ENCODE measurements around the gene PRELID1.
A peak's percentile ranks its signal among the peaks of the same experiment; 100 is the strongest.
"Not testable (repeated sequence)": the region's sequence is repeated elsewhere in the genome, so short reads cannot be mapped to it uniquely, and the experiment has no call there.

PRELID1 gene

GRCh38 chr5:177336603-177337494 lies 33.2 kb downstream of the PRELID1 start:
- DNase-seq (ENCODE audit: low read depth) = no peak

GRCh38 chr5:177338251-177339106 lies 34.9 kb downstream of the PRELID1 start:
- no peak for DNase-seq (ENCODE audit: low read depth)

- no peak for DNase-seq (ENCODE audit: low read depth)
These were observed 35.6 kb downstream of the PRELID1 start for GRCh38 chr5:177339107-177339638.

- not testable (repeated sequence) for DNase-seq (ENCODE audit: low read depth)
These were observed 39.4 kb downstream of the PRELID1 start for GRCh38 chr5:177343000-177343399.

GRCh38 chr5:177343777-177344176 lies 40.2 kb downstream of the PRELID1 start:
- DNase-seq (ENCODE audit: low read depth) = no peak

- no peak for DNase-seq (ENCODE audit: low read depth)
These were observed 41.3 kb downstream of the PRELID1 start for GRCh38 chr5:177344891-177345290.

- DNase-seq (ENCODE audit: low read depth) = no peak
These were observed 43.2 kb downstream of the PRELID1 start for GRCh38 chr5:177346820-177347219.

- DNase-seq (ENCODE audit: low read depth) = no peak
These were observed 44.1 kb downstream of the PRELID1 start for GRCh38 chr5:177347699-177348098.

GRCh38 chr5:177349362-177349647 lies 45.7 kb downstream of the PRELID1 start:
- no peak for DNase-seq (ENCODE audit: low read depth)

GRCh38 chr5:177349762-177350161 lies 46.2 kb downstream of the PRELID1 start:
- no peak for DNase-seq (ENCODE audit: low read depth)

GRCh38 chr5:177350776-177351391 lies 47.3 kb downstream of the PRELID1 start:
- no peak for DNase-seq (ENCODE audit: low read depth)

GRCh38 chr5:177351392-177352329 lies 48.1 kb downstream of the PRELID1 start, which contains the start of gene LMAN2:
TSS of gene LMAN2 (minus strand) at chr5:177351668. CDS start at chr5:177351647, 21 bp downstream.
- DNase-seq (ENCODE audit: low read depth) = peak; percentile 90

GRCh38 chr5:177353093-177353492 lies 49.5 kb downstream of the PRELID1 start:
- no peak for DNase-seq (ENCODE audit: low read depth)

GRCh38 chr5:177354256-177354655 lies 50.7 kb downstream of the PRELID1 start:
- no peak for DNase-seq (ENCODE audit: low read depth)

- DNase-seq (ENCODE audit: low read depth) = no peak
These were observed 51.1 kb downstream of the PRELID1 start for GRCh38 chr5:177354711-177355110.

- no peak for DNase-seq (ENCODE audit: low read depth)
These were observed 51.7 kb downstream of the PRELID1 start for GRCh38 chr5:177355162-177355867.

GRCh38 chr5:177355868-177356168 lies 52.2 kb downstream of the PRELID1 start:
- DNase-seq (ENCODE audit: low read depth) = no peak

Measured in GM04503 (cell line).